PC-3 (cell line): ENCODE data around the gene DAO.

Experiments used
- EZH2 ChIP-seq: fragments of 300-600 bp; sonication (generic); IDR thresholded peaks from one replicate; pipeline ENCODE4 v1.6.1; 2017; ENCODE audit warnings: antibody characterized with exemption, mild to moderate bottlenecking, low read length; ENCODE audit not compliant: unreplicated experiment
- EZH2phosphoT487 ChIP-seq: fragments of 300-600 bp; sonication (generic); IDR thresholded peaks from 2 replicates; pipeline ENCODE4 v1.6.1; 2018; ENCODE audit warnings: mild to moderate bottlenecking, antibody characterized with exemption, low read length, borderline replicate concordance
- TF ChIP-seq, protein P1 (sequence below): fragments of 300-600 bp; sonication (generic); conservative IDR thresholded peaks from 2 replicates; pipeline ENCODE4 v1.5.1; 2017; ENCODE audit warnings: antibody characterized with exemption, low read depth, mild to moderate bottlenecking, low read length

DNA sequence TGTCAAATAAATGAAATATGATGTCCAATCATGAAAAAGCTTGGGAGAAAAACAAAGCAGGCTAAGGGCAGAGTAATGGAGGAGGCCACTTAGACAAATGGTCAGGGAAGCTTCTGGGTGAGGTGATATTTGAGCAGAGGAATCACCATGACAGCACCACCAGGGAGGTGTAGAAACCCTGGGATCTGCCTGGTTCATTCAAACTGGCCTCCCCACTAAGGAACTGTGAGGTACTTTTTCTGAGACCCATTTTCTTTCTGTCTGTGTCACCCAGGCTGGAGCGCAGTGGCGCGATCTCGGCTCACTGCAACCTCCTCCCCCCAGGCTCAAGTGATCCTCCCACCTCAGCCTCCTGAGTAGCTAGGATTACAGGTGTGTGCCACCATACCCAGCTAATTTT is 14.7 kb upstream of the DAO start:
- TF ChIP-seq, protein P1, sequence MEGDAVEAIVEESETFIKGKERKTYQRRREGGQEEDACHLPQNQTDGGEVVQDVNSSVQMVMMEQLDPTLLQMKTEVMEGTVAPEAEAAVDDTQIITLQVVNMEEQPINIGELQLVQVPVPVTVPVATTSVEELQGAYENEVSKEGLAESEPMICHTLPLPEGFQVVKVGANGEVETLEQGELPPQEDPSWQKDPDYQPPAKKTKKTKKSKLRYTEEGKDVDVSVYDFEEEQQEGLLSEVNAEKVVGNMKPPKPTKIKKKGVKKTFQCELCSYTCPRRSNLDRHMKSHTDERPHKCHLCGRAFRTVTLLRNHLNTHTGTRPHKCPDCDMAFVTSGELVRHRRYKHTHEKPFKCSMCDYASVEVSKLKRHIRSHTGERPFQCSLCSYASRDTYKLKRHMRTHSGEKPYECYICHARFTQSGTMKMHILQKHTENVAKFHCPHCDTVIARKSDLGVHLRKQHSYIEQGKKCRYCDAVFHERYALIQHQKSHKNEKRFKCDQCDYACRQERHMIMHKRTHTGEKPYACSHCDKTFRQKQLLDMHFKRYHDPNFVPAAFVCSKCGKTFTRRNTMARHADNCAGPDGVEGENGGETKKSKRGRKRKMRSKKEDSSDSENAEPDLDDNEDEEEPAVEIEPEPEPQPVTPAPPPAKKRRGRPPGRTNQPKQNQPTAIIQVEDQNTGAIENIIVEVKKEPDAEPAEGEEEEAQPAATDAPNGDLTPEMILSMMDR = no peak
- TF ChIP-seq EZH2 = no peak
- no peak for TF ChIP-seq EZH2phosphoT487
